HCT116 (cell line): Measurements from ENCODE around the gene FHIT. TPM values are rescaled to one million over a fixed set of nuclear protein-coding genes. Genes with fewer than 3 reads are reported as not detected.

Experiments used
- ATAC-seq: fragments of 200-7000 bp; cut with Tn5 transposase; 2 replicates; pipeline ENCODE4 v1.9.1; 2020; ENCODE audit warnings: mild to moderate bottlenecking, moderate library complexity
- BruUV-seq: library from RNA; stranded (reverse); fragments of 400-500 nt; replicated peaks from 2 replicates; lab custom pipeline; 2021; lab: Mats Ljungman, UMichigan
- CTCF ChIA-PET: fragments of 300-600 bp; sonication (Branson Sonifier 250); formaldehyde crosslinking; loops from one replicate; lab custom pipeline; 2021; ENCODE audit warnings: antibody characterized with exemption; lab: Charles Lee
- POLR2A ChIA-PET: fragments of 300-600, 350-600 bp; sonication (Branson Sonifier 250); formaldehyde crosslinking; loops from one replicate; lab custom pipeline; 2021; ENCODE audit warnings: antibody characterized with exemption; lab: Charles Lee
- RAD21 ChIA-PET, 2 experiments: fragments of 300-600 bp; sonication (Branson Sonifier 250); formaldehyde crosslinking; loops; one replicate each; lab custom pipeline; 2023; ENCODE audit warnings: low total read pairs in 2 of 2; ENCODE audit not compliant: uncharacterized antibody in 2 of 2, unreplicated experiment in 2 of 2, low non-redundant PET in 1 of 2; lab: Charles Lee
- DNase-seq: peaks from one replicate; pipeline ENCODE4 v3.0.0-alpha.2; 2010; ENCODE audit warnings: low read depth, low spot score
- H2AFZ ChIP-seq: fragments of 200-600 bp; shearing (Covaris generic), sonication (generic); 2 replicates; pipeline ENCODE4 v1.6.1; 2017; ENCODE audit warnings: low read depth, mixed run types, mixed read lengths, antibody characterized with exemption, low read length; ENCODE audit not compliant: poor library complexity, severe bottlenecking
- H3K27ac ChIP-seq: 2 replicates; pipeline ENCODE4 v1.5.1; 2012; ENCODE audit warnings: low read depth, low read length
- H3K27me3 ChIP-seq: fragments of 200-600 bp; sonication (generic); 2 replicates; pipeline ENCODE4 v1.6.1; 2016; ENCODE audit warnings: mixed run types, low read length, mixed read lengths; ENCODE audit not compliant: insufficient read depth
- H3K36me3 ChIP-seq, 2 experiments: fragments of 200-500 bp in 1 of 2; fragments of 200-600 bp in 1 of 2; sonication (Bioruptor generic) in 1 of 2; sonication (generic) in 1 of 2; 2 replicates each; pipeline versions ENCODE4 v1.5.1 to v1.6.1; 2014 to 2016; ENCODE audit warnings: low read length in 2 of 2, inconsistent platforms in 1 of 2, mixed read lengths in 1 of 2, mixed run types in 1 of 2; ENCODE audit not compliant: insufficient read depth in 2 of 2, control insufficient read depth in 1 of 2
- H3K4me1 ChIP-seq, 2 experiments: fragments of 200-600 bp in 1 of 2; sonication (generic) in 1 of 2; 2 replicates each; pipeline versions ENCODE4 v1.5.1 to v1.6.1; 2012 to 2017; ENCODE audit warnings: low read length in 2 of 2, inconsistent platforms in 1 of 2, mild to moderate bottlenecking in 1 of 2, mixed read lengths in 1 of 2, mixed run types in 1 of 2, moderate library complexity in 1 of 2; ENCODE audit not compliant: insufficient read depth in 2 of 2, control insufficient read depth in 1 of 2
- H3K4me2 ChIP-seq: fragments of 200-600 bp; sonication (generic); 2 replicates; pipeline ENCODE4 v1.6.1; 2017; ENCODE audit warnings: mixed run types, low read length, mixed read lengths
- H3K4me3 ChIP-seq, 2 experiments: fragments of 200-600 bp in 1 of 2; sonication (generic) in 1 of 2; replicated peaks in 1 of 2; 2 replicates each; pipeline ENCODE4 v1.5.1; 2011 to 2016; ENCODE audit warnings: low read length in 2 of 2, control low read depth in 1 of 2, low read depth in 1 of 2, mild to moderate bottlenecking in 1 of 2, mixed read lengths in 1 of 2, mixed run types in 1 of 2
- H3K79me2 ChIP-seq: fragments of 200-600 bp; sonication (generic); 2 replicates; pipeline ENCODE4 v1.6.1; 2017; ENCODE audit warnings: mild to moderate bottlenecking, mixed run types, low read length, moderate library complexity, mixed read lengths; ENCODE audit not compliant: insufficient read depth
- H3K9ac ChIP-seq: fragments of 200-600 bp; sonication (generic); 2 replicates; pipeline ENCODE4 v1.6.1; 2016; ENCODE audit warnings: low read length, mixed read lengths
- H3K9me2 ChIP-seq: fragments of 200-600 bp; sonication (generic), shearing (Covaris generic); 2 replicates; pipeline ENCODE4 v1.6.1; 2017; ENCODE audit warnings: mixed run types, mild to moderate bottlenecking, moderate library complexity; ENCODE audit not compliant: insufficient read depth
- H3K9me3 ChIP-seq, 2 experiments: fragments of 200-500 bp in 1 of 2; fragments of 200-600 bp in 1 of 2; sonication (Bioruptor generic) in 1 of 2; sonication (generic) in 1 of 2; 2 replicates each; pipeline ENCODE4 v1.6.1; 2014 to 2017; ENCODE audit warnings: low read length in 2 of 2, mixed read lengths in 2 of 2, inconsistent platforms in 1 of 2, low read depth in 1 of 2, mild to moderate bottlenecking in 1 of 2, mixed run types in 1 of 2, moderate library complexity in 1 of 2; ENCODE audit not compliant: control insufficient read depth in 1 of 2, insufficient read depth in 1 of 2
- H4K20me1 ChIP-seq: fragments of 200-600 bp; sonication (generic), shearing (Covaris generic); 2 replicates; pipeline ENCODE4 v1.6.1; 2017; ENCODE audit warnings: mixed run types, mild to moderate bottlenecking, moderate library complexity; ENCODE audit not compliant: insufficient read depth
- CBX3 ChIP-seq: IDR thresholded peaks from 2 replicates; pipeline ENCODE4 v1.6.1; 2012; ENCODE audit warnings: low read depth
- CEBPB ChIP-seq: IDR thresholded peaks from 2 replicates; pipeline ENCODE4 v1.6.1; 2012; ENCODE audit warnings: low read depth
- CTCF ChIP-seq, 3 experiments: fragments of 200-600 bp in 1 of 3; sonication (generic) in 1 of 3; IDR thresholded peaks in 2 of 3; conservative IDR thresholded peaks in 1 of 3; 2 replicates each; pipeline ENCODE4 v1.5.1; 2012 to 2017; ENCODE audit warnings: low read depth in 2 of 3, low read length in 2 of 3, antibody characterized with exemption in 1 of 3, borderline replicate concordance in 1 of 3, control low read depth in 1 of 3, mild to moderate bottlenecking in 1 of 3, mixed read lengths in 1 of 3, mixed run types in 1 of 3, moderate library complexity in 1 of 3; ENCODE audit not compliant: insufficient read depth in 1 of 3
- EGR1 ChIP-seq: IDR thresholded peaks from 2 replicates; pipeline ENCODE4 v1.6.1; 2012; ENCODE audit warnings: low read depth
- ELF1 ChIP-seq: IDR thresholded peaks from 2 replicates; pipeline ENCODE4 v1.6.1; 2012; ENCODE audit warnings: low read depth, borderline replicate concordance
- EZH2 ChIP-seq: fragments of 200-600 bp; sonication (generic); IDR thresholded peaks from 2 replicates; pipeline ENCODE4 v1.6.1; 2017; ENCODE audit warnings: antibody characterized with exemption, mixed run types
- EZH2phosphoT487 ChIP-seq: fragments of 200-600 bp; IDR thresholded peaks from 2 replicates; pipeline ENCODE4 v1.6.1; 2018; ENCODE audit warnings: antibody characterized with exemption, borderline replicate concordance
- FOSL1 ChIP-seq: IDR thresholded peaks from 2 replicates; pipeline ENCODE4 v1.6.1; 2012; ENCODE audit warnings: low read depth
- JUND ChIP-seq: IDR thresholded peaks from 2 replicates; pipeline ENCODE4 v1.6.1; 2012
- POLR2A ChIP-seq: IDR thresholded peaks from 2 replicates; pipeline ENCODE4 v1.7.0; 2011; ENCODE audit warnings: borderline replicate concordance; ENCODE audit not compliant: insufficient read depth, insufficient read length; ENCODE audit errors: extremely low read depth
- SIN3A ChIP-seq: IDR thresholded peaks from 2 replicates; pipeline ENCODE4 v1.6.1; 2012; ENCODE audit warnings: low read depth
- SP1 ChIP-seq: IDR thresholded peaks from 2 replicates; pipeline ENCODE4 v1.6.1; 2012; ENCODE audit warnings: low read depth
- SRF ChIP-seq: IDR thresholded peaks from 2 replicates; pipeline ENCODE4 v1.6.1; 2012; ENCODE audit warnings: low read depth
- YY1 ChIP-seq: IDR thresholded peaks from 2 replicates; pipeline ENCODE4 v1.6.1; 2011; ENCODE audit warnings: low read length, low read depth, moderate library complexity, mild to moderate bottlenecking; ENCODE audit not compliant: insufficient replicate concordance; ENCODE audit errors: extremely low read depth
- ZFX ChIP-seq: fragments of 450-650 bp; IDR thresholded peaks from 2 replicates; pipeline ENCODE4 v1.6.1; 2017
- intact Hi-C: fragments of 100-400 bp; cut with micrococcal nuclease; formaldehyde crosslinking; loops from 2 replicates; pipeline ENCODE4 v1.10.0; 2022
- total RNA-seq: library from RNA; stranded (reverse); gene quantifications from one replicate; pipeline ENCODE4 v1.2.1, GENCODE V29; 2021; ENCODE audit not compliant: unreplicated experiment
- TF ChIP-seq, protein P1 (sequence below): IDR thresholded peaks from 2 replicates; pipeline ENCODE4 v1.6.1; 2012
- TF ChIP-seq, protein P2 (sequence below): IDR thresholded peaks from 2 replicates; pipeline ENCODE4 v1.6.1; 2012

FHIT gene
- total RNA-seq, 1 experiment from 2014 or later = 20.1 TPM

DNA sequence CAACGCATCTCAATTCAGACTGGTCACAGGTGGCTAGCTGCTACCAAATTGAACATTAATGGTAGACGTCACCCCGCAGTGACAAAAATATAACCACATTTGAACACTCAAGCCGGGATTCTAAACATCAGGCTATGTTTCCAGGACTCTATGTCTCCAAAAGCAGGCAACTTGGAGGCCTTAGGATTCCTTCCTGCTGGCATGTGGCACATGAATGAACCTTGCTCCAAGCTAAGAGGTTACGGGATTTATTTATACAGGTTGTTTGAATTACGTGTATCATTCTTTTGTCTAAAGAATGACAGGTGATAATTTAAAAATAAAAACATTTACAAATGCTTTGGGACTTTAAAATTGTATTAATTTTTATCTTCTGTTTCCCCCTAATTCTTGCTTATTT is 1337.0 kb downstream of the FHIT start:
- Histone ChIP-seq H3K9ac (no peak overlapping the region), H3K4me2 (no peak overlapping the region), H3K27ac (no peak overlapping the region), H2AFZ (no peak overlapping the region), H3K4me3 (no peak overlapping the region), H3K79me2 (no peaks in the 10 kb centered on the region), H3K4me1 (no peaks in the 10 kb centered on the region), H3K9me2 (no peaks in the 10 kb centered on the region), H3K9me3 (no peaks in the 10 kb centered on the region), H3K36me3 (no peaks in the 10 kb centered on the region), H4K20me1 (no peaks in the 10 kb centered on the region), H3K27me3 (peaks cover 7% of the 10 kb centered on the region)
- DNase-seq (no peak), ATAC-seq (no peak)
- ChIA-PET CTCF (no interaction called here), POLR2A (no interaction called here), RAD21 (no interaction called here)
- no peak for TF ChIP-seq CBX3
- no peak for TF ChIP-seq CEBPB
- TF ChIP-seq POLR2A = no peak
- TF ChIP-seq, protein P1, sequence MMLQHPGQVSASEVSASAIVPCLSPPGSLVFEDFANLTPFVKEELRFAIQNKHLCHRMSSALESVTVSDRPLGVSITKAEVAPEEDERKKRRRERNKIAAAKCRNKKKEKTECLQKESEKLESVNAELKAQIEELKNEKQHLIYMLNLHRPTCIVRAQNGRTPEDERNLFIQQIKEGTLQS = no peak
- no peak for TF ChIP-seq EZH2
- no peak for TF ChIP-seq EZH2phosphoT487
- TF ChIP-seq FOSL1 = no peak
- TF ChIP-seq JUND = no peak
- BruUV-seq = no TSS peak
- intact Hi-C loops = no loop called here

- no TSS peak for BruUV-seq
- TF ChIP-seq CTCF (IDR thresholded peaks at IDR 0.05 in 2 of 3, conservative IDR thresholded peaks at IDR 0.05 in 1 of 3; ENCODE audit: borderline replicate concordance in 1 of 3, insufficient read depth in 1 of 3, low read depth in 2 of 3, low read length in 2 of 3) = no peak
- TF ChIP-seq SIN3A = no peak
- TF ChIP-seq, protein P2, sequence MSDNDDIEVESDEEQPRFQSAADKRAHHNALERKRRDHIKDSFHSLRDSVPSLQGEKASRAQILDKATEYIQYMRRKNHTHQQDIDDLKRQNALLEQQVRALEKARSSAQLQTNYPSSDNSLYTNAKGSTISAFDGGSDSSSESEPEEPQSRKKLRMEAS = no peak
- no peak for TF ChIP-seq SRF
- TF ChIP-seq EGR1 = no peak
- TF ChIP-seq ZFX = no peak
- no peak for TF ChIP-seq EZH2
- no peak for TF ChIP-seq ELF1
- no peak for TF ChIP-seq CEBPB
- no peak for TF ChIP-seq YY1
- TF ChIP-seq, protein P1 = no peak
- no peak for TF ChIP-seq POLR2A
- TF ChIP-seq SP1 = no peak
- no peak for TF ChIP-seq EZH2phosphoT487
- TF ChIP-seq JUND = no peak
These were observed 1337.6 kb downstream of the FHIT start for GRCh38 chr3:59913645-59914044.

More at GRCh38 chr3:59913645-59914044, 1337.6 kb downstream of the FHIT start:
- Histone ChIP-seq H4K20me1 (no peaks in the 10 kb centered on the region), H3K9me3 (no peaks in the 10 kb centered on the region), H3K4me1 (no peaks in the 10 kb centered on the region), H3K36me3 (no peaks in the 10 kb centered on the region), H3K79me2 (no peaks in the 10 kb centered on the region), H3K27me3 (peaks cover 4% of the 10 kb centered on the region; the same call in 1 of the 2 replicates), H3K9me2 (no peaks in the 10 kb centered on the region), H3K27ac (no peak overlapping the region), H3K4me3 (no peak overlapping the region), H2AFZ (no peak overlapping the region), H3K9ac (no peak overlapping the region), H3K4me2 (no peak overlapping the region)
- no peak for ATAC-seq
- POLR2A ChIA-PET = no interaction called here
- CTCF ChIA-PET = no interaction called here
- intact Hi-C loops = no loop called here
- DNase-seq = no peak
- RAD21 ChIA-PET = no interaction called here
